ENCODE results near the gene GRIK1.

DNA sequence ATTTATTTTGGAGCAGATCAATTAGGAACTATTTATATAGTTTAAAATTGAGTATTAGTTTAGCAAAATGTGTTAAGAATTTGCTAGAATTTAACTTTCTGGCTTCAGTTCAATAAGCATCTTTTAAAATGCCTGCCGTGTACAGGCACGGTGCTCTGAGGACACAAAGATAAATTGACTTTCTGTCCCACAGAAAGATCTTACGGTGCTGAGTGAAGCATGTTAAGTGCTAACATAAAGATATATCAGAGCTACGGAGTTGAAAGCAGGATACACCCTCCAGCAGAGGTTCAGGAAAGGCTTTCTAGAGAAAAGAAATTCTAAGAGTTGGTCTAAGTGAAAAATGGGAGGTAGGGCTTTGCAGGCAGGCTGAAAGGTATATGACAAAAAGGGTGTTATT lies 305.4 kb downstream of the GRIK1 start:
- TF ChIP-seq, protein P1, sequence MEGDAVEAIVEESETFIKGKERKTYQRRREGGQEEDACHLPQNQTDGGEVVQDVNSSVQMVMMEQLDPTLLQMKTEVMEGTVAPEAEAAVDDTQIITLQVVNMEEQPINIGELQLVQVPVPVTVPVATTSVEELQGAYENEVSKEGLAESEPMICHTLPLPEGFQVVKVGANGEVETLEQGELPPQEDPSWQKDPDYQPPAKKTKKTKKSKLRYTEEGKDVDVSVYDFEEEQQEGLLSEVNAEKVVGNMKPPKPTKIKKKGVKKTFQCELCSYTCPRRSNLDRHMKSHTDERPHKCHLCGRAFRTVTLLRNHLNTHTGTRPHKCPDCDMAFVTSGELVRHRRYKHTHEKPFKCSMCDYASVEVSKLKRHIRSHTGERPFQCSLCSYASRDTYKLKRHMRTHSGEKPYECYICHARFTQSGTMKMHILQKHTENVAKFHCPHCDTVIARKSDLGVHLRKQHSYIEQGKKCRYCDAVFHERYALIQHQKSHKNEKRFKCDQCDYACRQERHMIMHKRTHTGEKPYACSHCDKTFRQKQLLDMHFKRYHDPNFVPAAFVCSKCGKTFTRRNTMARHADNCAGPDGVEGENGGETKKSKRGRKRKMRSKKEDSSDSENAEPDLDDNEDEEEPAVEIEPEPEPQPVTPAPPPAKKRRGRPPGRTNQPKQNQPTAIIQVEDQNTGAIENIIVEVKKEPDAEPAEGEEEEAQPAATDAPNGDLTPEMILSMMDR (IDR thresholded peaks at IDR 0.05; ENCODE audit: poor library complexity, severe bottlenecking) = no peak
- no peak for TF ChIP-seq TAF1 (IDR thresholded peaks at IDR 0.05; ENCODE audit: low read depth)
- no peak for TF ChIP-seq POLR2AphosphoS5 (IDR thresholded peaks at IDR 0.05)
- no peak for TF ChIP-seq EZH2 (IDR thresholded peaks at IDR 0.05; ENCODE audit: borderline replicate concordance, insufficient read depth, low read length, poor library complexity, severe bottlenecking)
- TF ChIP-seq, protein P2, sequence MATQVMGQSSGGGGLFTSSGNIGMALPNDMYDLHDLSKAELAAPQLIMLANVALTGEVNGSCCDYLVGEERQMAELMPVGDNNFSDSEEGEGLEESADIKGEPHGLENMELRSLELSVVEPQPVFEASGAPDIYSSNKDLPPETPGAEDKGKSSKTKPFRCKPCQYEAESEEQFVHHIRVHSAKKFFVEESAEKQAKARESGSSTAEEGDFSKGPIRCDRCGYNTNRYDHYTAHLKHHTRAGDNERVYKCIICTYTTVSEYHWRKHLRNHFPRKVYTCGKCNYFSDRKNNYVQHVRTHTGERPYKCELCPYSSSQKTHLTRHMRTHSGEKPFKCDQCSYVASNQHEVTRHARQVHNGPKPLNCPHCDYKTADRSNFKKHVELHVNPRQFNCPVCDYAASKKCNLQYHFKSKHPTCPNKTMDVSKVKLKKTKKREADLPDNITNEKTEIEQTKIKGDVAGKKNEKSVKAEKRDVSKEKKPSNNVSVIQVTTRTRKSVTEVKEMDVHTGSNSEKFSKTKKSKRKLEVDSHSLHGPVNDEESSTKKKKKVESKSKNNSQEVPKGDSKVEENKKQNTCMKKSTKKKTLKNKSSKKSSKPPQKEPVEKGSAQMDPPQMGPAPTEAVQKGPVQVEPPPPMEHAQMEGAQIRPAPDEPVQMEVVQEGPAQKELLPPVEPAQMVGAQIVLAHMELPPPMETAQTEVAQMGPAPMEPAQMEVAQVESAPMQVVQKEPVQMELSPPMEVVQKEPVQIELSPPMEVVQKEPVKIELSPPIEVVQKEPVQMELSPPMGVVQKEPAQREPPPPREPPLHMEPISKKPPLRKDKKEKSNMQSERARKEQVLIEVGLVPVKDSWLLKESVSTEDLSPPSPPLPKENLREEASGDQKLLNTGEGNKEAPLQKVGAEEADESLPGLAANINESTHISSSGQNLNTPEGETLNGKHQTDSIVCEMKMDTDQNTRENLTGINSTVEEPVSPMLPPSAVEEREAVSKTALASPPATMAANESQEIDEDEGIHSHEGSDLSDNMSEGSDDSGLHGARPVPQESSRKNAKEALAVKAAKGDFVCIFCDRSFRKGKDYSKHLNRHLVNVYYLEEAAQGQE (IDR thresholded peaks at IDR 0.05; ENCODE audit: borderline replicate concordance) = no peak
- TF ChIP-seq RAD21 (conservative IDR thresholded peaks at IDR 0.05) = no peak
